Trophoblast cell (in vitro differentiated cells and primary cell): ENCODE measurements around the gene CCSER2.

Experiments
- DNase-seq, 2 donors: peaks; one replicate each; pipeline ENCODE4 v3.0.0-alpha.2; 2016
- H2AFZ ChIP-seq: 2 replicates; pipeline ENCODE4 v1.6.1; 2013; ENCODE audit warnings: low read length, moderate library complexity, mild to moderate bottlenecking; ENCODE audit not compliant: insufficient read depth, poor library complexity
- H2AK5ac ChIP-seq: 2 replicates; pipeline ENCODE4 v1.6.1; 2013; ENCODE audit warnings: mild to moderate bottlenecking, low read length
- H2BK120ac ChIP-seq: 2 replicates; pipeline ENCODE4 v1.6.1; 2013; ENCODE audit warnings: low read length, mild to moderate bottlenecking, moderate library complexity; ENCODE audit not compliant: insufficient read depth, poor library complexity
- H2BK12ac ChIP-seq: 2 replicates; pipeline ENCODE4 v1.6.1; 2013; ENCODE audit warnings: mild to moderate bottlenecking, low read length, moderate library complexity
- H2BK5ac ChIP-seq: 2 replicates; pipeline ENCODE4 v1.6.1; 2013; ENCODE audit warnings: low read length, low read depth, moderate library complexity, mild to moderate bottlenecking; ENCODE audit not compliant: poor library complexity
- H3K14ac ChIP-seq: 2 replicates; pipeline ENCODE4 v1.6.1; 2013; ENCODE audit warnings: mild to moderate bottlenecking, low read length
- H3K18ac ChIP-seq: 2 replicates; pipeline ENCODE4 v1.6.1; 2013; ENCODE audit warnings: mild to moderate bottlenecking, low read length
- H3K23ac ChIP-seq: 2 replicates; pipeline ENCODE4 v1.6.1; 2013; ENCODE audit warnings: low read length
- H3K27ac ChIP-seq: 2 replicates; pipeline ENCODE4 v1.5.1; 2013; ENCODE audit warnings: low read depth, mild to moderate bottlenecking, inconsistent platforms, low read length, moderate library complexity
- H3K27me3 ChIP-seq: 2 replicates; pipeline ENCODE4 v1.6.1; 2013; ENCODE audit warnings: inconsistent platforms, mild to moderate bottlenecking, low read length, moderate library complexity; ENCODE audit not compliant: insufficient read depth
- H3K36me3 ChIP-seq, 2 experiments: 1 replicate in 1 of 2; 2 replicates in 1 of 2; pipeline ENCODE4 v1.6.1; 2013; ENCODE audit warnings: low read length in 2 of 2, mild to moderate bottlenecking in 2 of 2, moderate library complexity in 1 of 2; ENCODE audit not compliant: insufficient read depth in 2 of 2, control insufficient read depth in 1 of 2
- H3K4ac ChIP-seq: 2 replicates; pipeline ENCODE4 v1.6.1; 2013; ENCODE audit warnings: low read depth, mild to moderate bottlenecking, low read length, moderate library complexity
- H3K4me1 ChIP-seq, 2 experiments: 1 replicate in 1 of 2; 2 replicates in 1 of 2; pipeline ENCODE4 v1.6.1; 2013; ENCODE audit warnings: low read length in 2 of 2, mild to moderate bottlenecking in 2 of 2, moderate library complexity in 1 of 2; ENCODE audit not compliant: insufficient read depth in 2 of 2, control insufficient read depth in 1 of 2
- H3K4me2 ChIP-seq: 2 replicates; pipeline ENCODE4 v1.6.1; 2013; ENCODE audit warnings: inconsistent platforms, mild to moderate bottlenecking, low read length, moderate library complexity
- H3K4me3 ChIP-seq: 2 replicates; pipeline ENCODE4 v1.5.1; 2013; ENCODE audit warnings: mild to moderate bottlenecking, low read depth, low read length, inconsistent platforms
- H3K79me1 ChIP-seq: one replicate; pipeline ENCODE4 v1.6.1; 2013; ENCODE audit warnings: low read length
- H3K79me2 ChIP-seq: 2 replicates; pipeline ENCODE4 v1.6.1; 2013; ENCODE audit warnings: low read length, mild to moderate bottlenecking; ENCODE audit not compliant: control insufficient read depth, insufficient read depth, poor library complexity
- H3K9ac ChIP-seq: 2 replicates; pipeline ENCODE4 v1.6.1; 2013; ENCODE audit warnings: mild to moderate bottlenecking, low read length
- H3K9me3 ChIP-seq: 2 replicates; pipeline ENCODE4 v1.6.1; 2013; ENCODE audit warnings: low read depth, mild to moderate bottlenecking, control low read depth, inconsistent platforms, low read length; ENCODE audit not compliant: insufficient read depth
- H4K12ac ChIP-seq: 2 replicates; pipeline ENCODE4 v1.6.1; 2013; ENCODE audit warnings: low read depth, mild to moderate bottlenecking, low read length, moderate library complexity
- H4K8ac ChIP-seq: 2 replicates; pipeline ENCODE4 v1.6.1; 2013; ENCODE audit warnings: low read depth, mild to moderate bottlenecking, low read length, moderate library complexity
- H4K91ac ChIP-seq: one replicate; pipeline ENCODE4 v1.6.1; 2013; ENCODE audit warnings: low read depth, mild to moderate bottlenecking, low read length, moderate library complexity
- WGBS: extraction: QIAGEN DNeasy Blood & Tissue Kit; methylation state at CpG from one replicate; pipeline ENCODE4 v1.1.7; 2013; ENCODE audit warnings: missing lambda C conversion rate; ENCODE audit not compliant: insufficient read length, insufficient coverage; ENCODE audit errors: extremely low coverage; 5-methylcytosine and 5-hydroxymethylcytosine counted together

The CCSER2 gene

GRCh38 chr10:84530724-84531325, 202.4 kb downstream of the CCSER2 start:
- Histone ChIP-seq H3K4ac (no peak overlapping the region), H4K12ac (no peak overlapping the region), H2AFZ (no peak overlapping the region), H3K4me3 (no peak overlapping the region), H3K9ac (no peak overlapping the region), H3K4me2 (no peak overlapping the region), H3K4me1 (peaks cover 6 to 10% of the 10 kb centered on the region in 2 experiments), H3K79me2 (no peaks in the 10 kb centered on the region), H4K91ac (peak overlapping the region; percentile 15), H3K9me3 (no peaks in the 10 kb centered on the region), H3K18ac (no peak overlapping the region), H2AK5ac (no peak overlapping the region), H3K14ac (no peak overlapping the region), H3K27ac (no peak overlapping the region), H3K36me3 (no peaks in the 10 kb centered on the region), H3K79me1 (peaks cover 19% of the 10 kb centered on the region), H3K23ac (no peak overlapping the region), H3K27me3 (no peaks in the 10 kb centered on the region), H2BK120ac (no peak overlapping the region), H2BK12ac (no peak overlapping the region), H4K8ac (no peak overlapping the region), H2BK5ac (no peak overlapping the region)
- no peak for DNase-seq
- WGBS, result no CpG with 5 or more reads among the region's 9 CpGs

GRCh38 chr10:84531396-84531795, 203.0 kb downstream of the CCSER2 start:
- no peak overlapping the region for H4K8ac ChIP-seq
- H2BK120ac ChIP-seq, result no peak overlapping the region
- H3K4me3 ChIP-seq, result no peak overlapping the region
- no peak overlapping the region for H3K18ac ChIP-seq
- DNase-seq, result no peak
- H4K91ac ChIP-seq, result no peak overlapping the region
- H3K27me3 ChIP-seq, result no peaks in the 10 kb centered on the region
- no peak overlapping the region for H3K23ac ChIP-seq
- no peaks in the 10 kb centered on the region for H3K9me3 ChIP-seq
- H3K27ac ChIP-seq, result no peak overlapping the region
- H3K4me2 ChIP-seq, result no peak overlapping the region
- no peak overlapping the region for H3K14ac ChIP-seq
- H3K36me3 ChIP-seq, result no peaks in the 10 kb centered on the region
- peaks cover 6 to 10% of the 10 kb centered on the region in 2 experiments for H3K4me1 ChIP-seq
- no peak overlapping the region for H2BK5ac ChIP-seq
- no peak overlapping the region for H3K9ac ChIP-seq
- no peak overlapping the region for H2AK5ac ChIP-seq
- H2AFZ ChIP-seq, result no peak overlapping the region
- no peak overlapping the region for H3K4ac ChIP-seq
- no CpG with 5 or more reads among the region's 2 CpGs for WGBS
- no peak overlapping the region for H4K12ac ChIP-seq
- peaks cover 14% of the 10 kb centered on the region for H3K79me1 ChIP-seq
- no peaks in the 10 kb centered on the region for H3K79me2 ChIP-seq
- no peak overlapping the region for H2BK12ac ChIP-seq

GRCh38 chr10:84534168-84534567, 205.8 kb downstream of the CCSER2 start:
- H3K4me2 ChIP-seq, result no peak overlapping the region
- H4K8ac ChIP-seq, result no peak overlapping the region
- no peaks in the 10 kb centered on the region for H3K79me2 ChIP-seq
- no peak overlapping the region for H2AK5ac ChIP-seq
- H3K4me3 ChIP-seq, result no peak overlapping the region
- no peak overlapping the region for H4K12ac ChIP-seq
- H3K18ac ChIP-seq, result no peak overlapping the region
- H2BK12ac ChIP-seq, result no peak overlapping the region
- no peak for DNase-seq
- H2BK120ac ChIP-seq, result no peak overlapping the region
- no peaks in the 10 kb centered on the region for H3K27me3 ChIP-seq
- H3K9ac ChIP-seq, result no peak overlapping the region
- no peaks in the 10 kb centered on the region for H3K9me3 ChIP-seq
- H3K27ac ChIP-seq, result no peak overlapping the region
- peaks cover 0 to 3% of the 10 kb centered on the region in 2 experiments for H3K4me1 ChIP-seq
- WGBS, result no CpG with 5 or more reads among the region's 2 CpGs
- no peak overlapping the region for H3K4ac ChIP-seq
- peak overlapping the region; percentile 56 for H3K14ac ChIP-seq
- no peaks in the 10 kb centered on the region for H3K36me3 ChIP-seq
- H2BK5ac ChIP-seq, result no peak overlapping the region
- no peak overlapping the region for H2AFZ ChIP-seq
- peaks cover 2% of the 10 kb centered on the region for H3K79me1 ChIP-seq
- peak overlapping the region; percentile 62 for H4K91ac ChIP-seq
- no peak overlapping the region for H3K23ac ChIP-seq

- H2BK5ac ChIP-seq, result no peak overlapping the region
- H3K4me2 ChIP-seq, result no peak overlapping the region
- H4K8ac ChIP-seq, result no peak overlapping the region
- no peak overlapping the region for H3K14ac ChIP-seq
- H4K91ac ChIP-seq, result no peak overlapping the region
- H3K27me3 ChIP-seq, result no peaks in the 10 kb centered on the region
- no peak overlapping the region for H3K23ac ChIP-seq
- H3K79me1 ChIP-seq, result peaks cover 2% of the 10 kb centered on the region
- H3K4me3 ChIP-seq, result no peak overlapping the region
- no peak overlapping the region for H3K27ac ChIP-seq
- H3K9me3 ChIP-seq, result peaks cover 4% of the 10 kb centered on the region
- peaks cover 14 to 16% of the 10 kb centered on the region in 2 experiments for H3K4me1 ChIP-seq
- H2AFZ ChIP-seq, result no peak overlapping the region
- peak; percentile 33 to 85 for DNase-seq
- H3K4ac ChIP-seq, result no peak overlapping the region
- H3K18ac ChIP-seq, result no peak overlapping the region
- no CpG with 5 or more reads among the region's 8 CpGs for WGBS
- H2AK5ac ChIP-seq, result no peak overlapping the region
- H3K9ac ChIP-seq, result no peak overlapping the region
- H3K79me2 ChIP-seq, result no peaks in the 10 kb centered on the region
- no peaks in the 10 kb centered on the region for H3K36me3 ChIP-seq
- no peak overlapping the region for H4K12ac ChIP-seq
- no peak overlapping the region for H2BK12ac ChIP-seq
- H2BK120ac ChIP-seq, result no peak overlapping the region
Observed at GRCh38 chr10:84537447-84537931, 209.1 kb downstream of the CCSER2 start.
